Daoy (cell line): ENCODE data around the gene GOLGA8J. TPM values are rescaled to one million over a fixed set of nuclear protein-coding genes. Genes with fewer than 3 reads are reported as not detected.
"Not testable (repeated sequence)": the region's sequence is repeated elsewhere in the genome, so short reads cannot be mapped to it uniquely, and the experiment has no call there.

ENCODE experiments used
- DNase-seq: peaks from one replicate; pipeline ENCODE4 v3.0.0-alpha.2; 2015; ENCODE audit warnings: low read depth
- total RNA-seq: library from RNA; depleted of rRNA; stranded (reverse); fragments of >200 nt; shearing (Covaris generic); gene quantifications from 2 replicates; pipeline ENCODE4 v1.2.3, GENCODE V29; 2014; rRNA removed

GOLGA8J gene, protein sequence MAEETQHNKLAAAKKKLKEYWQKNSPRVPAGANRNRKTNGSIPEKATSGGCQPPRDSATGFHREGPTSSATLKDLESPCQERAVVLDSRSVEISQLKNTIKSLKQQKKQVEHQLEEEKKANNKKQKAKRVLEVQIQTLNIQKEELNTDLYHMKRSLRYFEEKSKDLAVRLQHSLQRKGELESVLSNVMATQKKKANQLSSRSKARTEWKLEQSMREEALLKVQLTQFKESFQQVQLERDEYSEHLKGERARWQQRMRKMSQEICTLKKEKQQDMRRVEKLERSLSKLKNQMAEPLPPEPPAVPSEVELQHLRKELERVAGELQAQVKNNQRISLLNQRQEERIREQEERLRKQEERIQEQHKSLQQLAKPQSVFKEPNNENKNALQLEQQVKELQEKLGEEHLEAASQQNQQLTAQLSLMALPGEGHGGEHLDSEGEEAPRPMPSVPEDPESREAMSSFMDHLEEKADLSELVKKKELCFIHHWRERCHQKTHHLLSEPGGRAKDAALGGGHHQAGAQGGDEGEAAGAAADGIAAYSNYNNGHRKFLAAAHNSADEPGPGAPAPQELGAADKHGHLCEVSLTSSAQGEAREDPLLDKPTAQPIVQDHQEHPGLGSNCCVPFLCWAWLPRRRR
- not detected in 2 replicates for total RNA-seq

DNA sequence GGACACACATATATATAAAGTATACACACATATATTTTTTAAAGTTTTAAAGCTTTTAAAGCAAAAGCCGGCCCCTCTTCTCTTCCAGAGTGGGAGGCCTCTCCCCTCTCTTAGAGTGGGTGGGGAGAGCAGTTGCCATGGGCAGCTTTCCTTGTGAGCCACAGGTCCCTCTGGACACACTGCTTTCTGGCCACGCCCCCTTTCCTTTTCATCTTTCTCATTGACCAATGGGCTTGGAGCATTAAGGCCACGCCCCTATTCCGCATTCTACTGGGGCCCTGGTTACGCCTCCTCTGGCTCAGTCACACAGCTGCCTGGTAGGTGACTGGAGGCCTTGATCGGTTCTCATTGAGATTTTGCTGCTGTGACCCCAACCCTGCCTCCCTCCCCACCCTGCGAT is at the start of gene GOLGA8J:
TSS of gene GOLGA8J (plus strand) at position 301 of the 400 bp plus-strand sequence. CDS start at position 399, 98 bp downstream.
- DNase-seq = not testable (repeated sequence)

DNA sequence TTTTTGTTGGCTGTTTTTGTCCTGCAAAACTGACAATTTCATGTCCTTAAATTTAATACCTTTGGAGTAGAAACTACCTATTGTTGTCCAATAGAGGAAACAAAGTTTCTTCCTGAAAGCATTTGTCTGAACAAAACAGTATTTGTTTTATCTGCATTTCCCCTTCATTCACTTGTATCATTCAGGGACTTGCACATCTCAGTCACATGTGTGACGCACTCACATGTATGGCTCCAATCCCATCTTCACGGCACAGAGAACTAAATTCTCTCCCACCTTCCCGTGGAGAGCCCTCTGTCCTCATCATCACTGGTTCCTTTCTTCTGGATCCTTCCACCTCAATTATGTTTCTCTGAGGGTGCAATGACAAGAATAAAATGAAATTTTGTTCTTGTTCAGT is 49.5 kb upstream of the GOLGA8J start:
- DNase-seq = no peak

DNA sequence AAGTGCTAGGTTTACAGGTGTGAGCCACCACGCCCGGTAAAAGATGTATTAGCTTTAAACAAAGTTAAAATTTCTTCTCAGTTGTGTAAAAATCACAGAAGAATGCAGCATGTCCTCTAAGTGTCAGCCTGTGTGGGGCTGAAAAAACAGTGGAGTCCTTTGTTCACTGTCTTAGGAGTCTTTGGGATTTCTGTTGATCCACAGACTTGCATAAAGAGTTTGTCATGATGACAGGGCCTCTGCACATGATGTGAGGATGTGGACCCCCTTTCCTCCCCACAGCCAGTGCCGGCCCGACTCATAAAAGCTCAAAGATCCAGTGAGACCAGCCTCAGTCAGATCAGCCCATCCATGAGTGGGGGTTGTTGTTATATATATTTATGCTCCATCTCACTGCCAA is 49.0 kb upstream of the GOLGA8J start:
- no peak for DNase-seq

DNA sequence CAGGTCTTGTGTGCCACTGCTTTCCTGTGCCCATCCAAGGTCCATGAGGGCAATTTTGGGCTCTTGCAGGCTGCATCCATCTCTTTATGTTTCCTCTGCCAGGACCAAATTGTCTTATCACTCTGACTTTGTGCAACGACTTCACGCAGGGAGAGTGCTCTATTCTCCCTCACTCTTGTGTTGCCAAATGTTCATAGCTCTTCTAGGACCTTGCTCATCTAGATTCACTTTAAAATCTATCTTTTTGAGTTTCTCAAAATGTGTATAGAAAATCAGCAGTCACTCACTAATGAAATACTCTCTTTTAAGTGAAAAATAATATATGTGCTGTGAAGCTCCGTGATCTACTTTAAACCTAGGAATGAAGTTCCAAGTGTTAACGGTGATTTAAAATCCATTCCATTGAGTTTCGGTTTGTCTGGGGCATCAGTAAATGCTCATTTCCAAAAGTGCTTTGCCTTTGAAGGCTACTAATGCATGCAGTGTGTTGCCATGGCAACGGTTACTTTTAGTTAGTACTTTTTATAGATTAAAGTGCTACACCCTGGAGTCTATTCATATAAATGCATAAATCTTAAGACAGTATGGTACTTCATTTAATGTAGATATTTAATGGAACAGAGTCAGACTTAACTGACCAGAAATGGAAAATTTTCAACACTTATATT is 46.6 kb upstream of the GOLGA8J start:
- no peak for DNase-seq

DNA sequence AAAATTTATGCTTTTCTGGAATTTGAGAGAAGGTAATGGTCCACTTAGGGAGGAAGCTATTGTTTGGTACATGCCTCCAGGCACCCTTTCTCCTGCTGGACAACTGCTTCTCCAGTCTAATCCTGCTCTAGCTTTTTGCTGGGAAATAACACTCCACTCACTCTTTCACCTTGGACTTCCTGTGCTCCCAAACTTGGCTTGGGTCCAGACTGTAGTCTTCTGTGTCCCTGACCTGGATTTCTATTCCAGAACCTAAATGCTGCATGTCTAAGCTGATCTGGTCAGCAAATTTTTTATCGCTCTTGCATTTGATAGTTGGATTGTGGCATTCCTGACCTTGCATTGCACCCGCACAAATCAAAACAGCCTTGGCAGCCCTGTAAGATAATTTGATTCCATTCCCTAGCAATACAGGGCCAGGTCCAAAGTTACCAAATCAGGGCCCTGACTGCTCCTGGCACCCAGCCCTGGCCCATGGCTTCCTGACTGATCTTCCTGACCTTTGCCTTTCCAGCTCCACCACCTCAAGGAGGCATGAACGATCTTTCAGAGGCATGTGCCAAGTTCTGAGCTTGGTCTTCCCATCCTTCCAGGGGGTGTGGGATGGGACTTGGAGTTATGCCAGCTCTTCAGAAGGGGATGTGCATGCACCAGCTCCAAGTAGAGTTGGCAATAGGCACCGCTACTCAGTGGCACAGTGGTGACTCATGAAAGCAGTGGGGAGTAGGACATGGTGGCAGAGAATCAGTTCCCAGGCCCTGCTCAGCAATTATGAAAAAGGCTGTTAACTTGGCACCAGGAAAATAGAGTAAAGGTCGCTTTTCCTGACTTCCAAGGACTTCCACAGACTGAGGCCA is 43.9 kb upstream of the GOLGA8J start:
- peak; percentile 67 for DNase-seq

DNA sequence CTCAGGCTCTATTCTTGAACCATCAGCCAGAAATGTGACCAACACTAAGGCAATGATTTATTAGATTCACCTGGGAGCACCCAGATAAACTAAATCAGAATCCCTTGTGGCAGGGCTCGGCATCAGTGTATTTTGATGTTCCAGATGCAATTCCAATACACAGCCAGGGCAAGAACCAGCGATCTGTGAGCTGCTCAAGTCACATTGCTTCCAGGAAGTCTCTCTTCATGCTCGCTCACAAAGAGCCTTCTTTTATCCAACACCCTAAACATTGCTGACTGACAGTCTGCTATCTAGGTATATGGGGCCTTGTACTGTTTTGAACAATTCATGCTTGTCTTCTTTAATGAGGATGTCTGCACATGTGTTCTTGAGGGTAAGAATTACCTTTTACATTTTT is 40.9 kb upstream of the GOLGA8J start:
- no peak for DNase-seq

DNA sequence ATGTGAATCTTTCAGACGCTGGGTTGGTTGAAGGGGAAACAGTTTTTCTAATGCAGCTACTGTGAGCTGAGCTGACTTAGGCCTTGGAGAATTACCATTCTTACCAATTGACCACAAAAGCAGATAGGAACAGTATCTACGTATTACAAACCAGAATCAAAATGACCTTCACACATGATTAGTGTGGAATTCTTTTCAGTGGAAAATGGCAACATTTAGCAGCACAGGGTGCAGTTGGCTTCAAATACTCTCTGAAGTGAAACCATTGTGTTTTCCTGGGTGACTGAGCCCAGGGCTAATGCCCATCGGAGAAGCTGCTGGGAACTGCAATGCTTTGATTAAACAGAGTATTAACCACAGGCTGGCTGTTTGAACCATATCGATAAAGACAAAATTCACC is 40.2 kb upstream of the GOLGA8J start:
- peak; percentile 6 for DNase-seq

DNA sequence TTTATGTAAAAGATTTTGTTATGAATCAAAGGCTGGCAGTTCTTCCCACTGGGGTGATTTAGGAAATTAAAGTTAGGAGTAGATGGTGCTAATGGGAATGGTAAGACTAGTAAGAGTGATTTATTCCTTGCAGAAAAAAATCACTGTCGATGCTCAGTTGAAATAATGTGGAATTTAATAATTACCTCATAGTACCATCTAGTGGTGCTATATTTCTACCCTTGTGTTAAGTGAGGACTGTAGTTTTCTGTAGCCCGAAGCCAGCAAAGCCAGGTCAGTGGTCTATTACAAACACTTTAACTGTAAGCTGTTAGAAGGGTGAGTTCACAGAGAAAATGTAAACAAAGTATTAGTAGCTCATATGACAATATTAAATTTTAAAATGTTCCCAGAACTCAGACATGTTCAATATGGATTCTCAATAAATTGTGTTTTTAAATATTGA is 39.5 kb upstream of the GOLGA8J start:
- peak; percentile 19 for DNase-seq

DNA sequence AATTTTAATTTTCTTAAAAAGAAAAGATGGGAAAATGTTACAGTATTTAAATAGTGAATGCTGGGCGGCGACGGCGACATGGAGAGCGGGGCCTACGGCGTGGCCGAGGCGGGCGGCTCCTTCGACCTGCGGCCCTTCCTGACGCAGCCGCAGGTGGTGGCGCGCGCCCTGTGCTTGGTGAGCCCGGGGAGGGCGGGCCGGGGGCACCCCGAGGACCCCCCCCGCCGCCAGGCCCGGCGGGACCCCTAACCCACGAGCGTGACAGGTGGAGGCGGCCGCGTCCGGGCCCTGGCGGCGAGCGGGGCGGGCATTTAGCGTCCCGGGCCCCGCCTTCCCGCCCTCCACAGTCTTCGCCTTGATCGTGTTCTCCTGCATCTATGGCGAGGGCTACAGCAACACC is 38.4 kb upstream of the GOLGA8J start:
- DNase-seq = no peak

DNA sequence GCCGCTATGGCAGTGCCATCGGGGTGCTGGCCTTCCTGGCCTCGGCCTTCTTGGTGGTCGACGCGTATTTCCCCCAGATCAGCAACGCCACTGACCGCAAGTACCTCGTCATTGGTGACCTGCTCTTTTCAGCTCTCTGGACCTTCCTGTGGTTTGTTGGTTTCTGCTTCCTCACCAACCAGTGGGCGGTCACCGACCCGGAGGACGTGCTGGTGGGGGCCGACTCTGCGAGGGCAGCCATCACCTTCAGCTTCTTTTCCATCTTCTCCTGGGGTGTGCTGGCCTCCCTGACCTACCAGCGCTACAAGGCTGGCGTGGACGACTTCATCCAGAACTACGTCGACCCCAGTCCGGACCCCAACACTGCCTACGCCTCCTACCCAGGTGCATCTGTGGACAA is 37.9 kb upstream of the GOLGA8J start:
- not testable (repeated sequence) for DNase-seq

DNA sequence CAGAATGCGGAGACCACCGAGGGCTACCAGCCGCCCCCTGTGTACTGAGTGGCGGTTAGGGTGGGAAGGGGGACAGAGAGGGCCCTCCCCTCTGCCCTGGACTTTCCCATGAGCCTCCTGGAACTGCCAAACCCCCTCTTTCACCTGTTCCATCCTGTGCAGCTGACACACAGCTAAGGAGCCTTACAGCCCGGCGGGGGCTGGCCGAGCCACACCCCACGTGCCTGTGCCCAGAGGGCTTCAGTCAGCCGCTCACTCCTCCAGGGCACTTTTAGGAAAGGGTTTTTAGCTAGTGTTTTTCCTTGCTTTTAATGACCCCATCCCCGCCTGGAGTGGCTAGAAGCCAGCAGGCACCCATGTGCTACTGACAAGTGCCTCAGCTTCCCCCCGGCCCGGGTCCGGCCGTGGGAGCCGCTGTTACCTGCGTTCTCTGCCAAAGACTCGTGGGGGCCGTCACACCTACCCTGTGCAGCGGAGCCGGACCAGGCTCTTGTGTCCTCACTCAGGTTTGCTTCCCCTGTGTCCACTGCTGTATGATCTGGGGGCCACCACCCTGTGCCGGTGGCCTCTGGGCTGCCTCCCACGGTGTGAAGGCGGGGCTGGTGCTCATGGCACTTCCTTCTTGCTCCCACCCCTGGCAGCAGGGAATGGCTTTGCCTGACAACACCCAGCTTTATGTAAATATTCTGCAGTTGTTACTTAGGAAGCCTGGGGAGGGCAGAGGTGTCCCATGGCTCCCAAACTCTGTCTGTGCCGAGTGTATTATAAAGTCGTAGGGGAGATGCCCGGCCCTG is 37.3 kb upstream of the GOLGA8J start:
- peak; percentile 8 for DNase-seq

DNA sequence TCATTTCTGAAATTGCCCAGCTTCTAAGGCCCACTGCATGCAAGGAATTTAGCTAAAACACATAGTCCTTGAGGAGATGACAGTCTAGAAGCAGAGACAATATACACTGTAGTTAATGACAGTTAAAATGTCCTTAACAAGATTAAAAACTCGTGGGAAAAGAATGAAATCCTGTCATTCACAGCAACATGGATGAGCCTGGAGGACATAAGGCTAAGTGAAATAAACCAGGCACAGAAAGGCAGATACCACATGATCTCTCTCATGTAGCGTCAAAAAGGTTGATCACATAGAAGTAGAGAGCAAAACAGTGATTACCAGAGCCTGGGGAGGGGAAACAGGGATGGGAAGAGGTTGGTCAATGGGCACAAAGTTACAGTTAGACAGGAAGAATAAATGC is 36.3 kb upstream of the GOLGA8J start:
- DNase-seq = no peak

DNA sequence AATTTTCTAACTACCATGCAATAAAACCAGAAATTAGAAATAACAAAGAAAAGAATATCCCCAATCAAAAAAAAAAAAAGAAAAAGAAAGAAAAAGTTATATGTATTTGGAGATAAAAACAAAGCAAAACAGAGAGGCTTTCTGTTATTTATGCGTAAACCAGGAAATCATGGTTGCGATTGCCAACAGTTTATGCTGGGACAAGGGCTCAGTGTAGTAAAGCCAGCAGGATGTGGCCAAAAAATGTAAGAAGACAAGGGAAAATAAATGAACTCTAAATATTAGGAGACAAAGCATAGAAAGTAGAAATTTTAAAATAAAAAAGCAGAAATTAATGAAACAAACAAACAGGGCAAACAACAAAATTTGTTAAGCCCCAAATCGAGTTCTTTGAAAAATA is 27.2 kb upstream of the GOLGA8J start:
- no peak for DNase-seq

DNA sequence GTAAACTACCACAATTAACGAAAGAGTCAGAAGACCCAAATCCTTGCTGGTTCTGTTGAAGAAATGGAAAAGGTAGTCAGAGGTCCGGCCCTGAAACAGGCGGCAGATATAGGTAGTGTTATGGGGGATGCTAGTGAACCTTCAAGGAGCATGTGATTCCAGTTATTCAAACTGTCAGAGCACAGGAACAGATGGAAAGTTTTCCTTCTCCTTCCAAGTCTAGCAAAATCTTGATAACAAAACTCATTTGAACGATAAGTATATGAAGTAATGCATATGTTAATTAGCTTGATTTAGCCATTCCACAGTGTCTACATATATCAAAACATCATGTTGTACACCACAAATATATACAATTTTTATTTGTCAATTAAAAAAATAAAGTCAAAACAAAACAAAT is 26.6 kb upstream of the GOLGA8J start:
- DNase-seq = no peak

DNA sequence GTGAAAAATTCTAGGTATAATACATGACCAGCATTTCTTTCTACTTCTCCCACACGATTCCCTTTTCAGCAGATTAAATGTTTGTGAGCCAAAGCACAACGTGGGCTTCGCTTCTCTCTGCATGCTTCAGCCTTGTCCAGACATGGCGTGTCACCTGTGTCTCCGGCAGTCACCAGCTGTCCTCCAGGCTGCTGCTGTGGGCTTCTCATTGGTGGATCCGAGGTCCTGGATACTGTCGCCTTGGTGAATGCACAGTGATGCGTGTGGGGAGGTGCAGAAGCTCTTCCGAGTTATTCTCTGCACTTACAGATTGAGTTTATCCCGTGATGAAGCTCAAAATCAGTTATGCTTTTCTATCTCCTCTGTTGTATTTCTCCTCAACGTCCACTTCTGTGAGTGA is 23.0 kb upstream of the GOLGA8J start:
- no peak for DNase-seq

DNA sequence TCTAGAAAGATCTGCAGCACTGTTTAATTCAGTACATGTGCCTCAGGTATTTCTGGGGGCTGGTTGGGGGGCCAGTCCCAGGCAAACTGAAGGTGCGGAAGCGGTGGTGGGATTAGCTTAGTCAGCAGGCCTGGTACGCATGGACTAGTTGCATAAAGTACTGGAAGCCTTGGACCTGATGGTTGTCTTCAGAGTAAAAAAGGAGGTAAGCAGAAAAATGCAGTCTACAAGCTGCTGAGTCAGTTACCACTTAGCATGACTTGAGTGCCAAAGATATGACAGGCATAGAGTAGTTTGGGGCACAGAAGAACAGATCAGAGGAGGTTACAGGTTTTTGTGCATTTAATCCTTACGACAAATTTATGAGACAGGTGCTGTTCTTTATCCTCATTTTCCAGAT is 19.9 kb upstream of the GOLGA8J start:
- DNase-seq = peak; percentile 32

DNA sequence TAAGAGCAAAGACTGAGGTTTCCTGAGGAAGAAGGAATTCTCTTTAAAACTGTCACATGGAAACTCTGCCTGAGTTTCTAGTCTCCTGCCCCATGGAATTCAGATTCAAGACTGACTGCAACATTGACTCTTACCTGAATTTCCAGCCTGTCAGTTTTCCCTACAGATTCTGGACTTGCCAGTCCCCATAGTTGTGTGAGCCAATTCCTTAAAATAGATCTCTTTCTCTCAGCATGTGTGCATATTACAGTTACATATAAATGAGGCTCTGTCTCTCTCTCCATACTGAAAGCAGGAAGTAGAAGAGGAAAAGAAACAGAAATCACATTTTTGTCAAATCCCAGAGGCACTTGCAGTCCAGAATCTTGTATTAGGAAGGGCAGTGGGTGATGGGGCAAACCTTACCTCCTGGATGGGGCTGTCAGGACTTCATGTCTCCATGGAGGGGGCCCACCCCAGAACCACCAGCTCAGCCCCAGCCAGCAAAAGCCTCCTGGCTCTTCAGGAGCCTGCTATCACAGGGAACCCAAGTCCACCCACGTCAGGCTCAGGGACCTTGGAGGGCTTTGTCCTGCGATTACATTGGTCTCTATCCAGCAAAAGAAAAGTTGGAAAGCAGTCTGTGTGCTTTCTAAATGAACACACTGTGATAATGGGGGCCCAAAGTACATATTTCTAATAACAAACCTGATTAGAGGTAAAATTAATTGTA is 18.8 kb upstream of the GOLGA8J start:
- no peak for DNase-seq

DNA sequence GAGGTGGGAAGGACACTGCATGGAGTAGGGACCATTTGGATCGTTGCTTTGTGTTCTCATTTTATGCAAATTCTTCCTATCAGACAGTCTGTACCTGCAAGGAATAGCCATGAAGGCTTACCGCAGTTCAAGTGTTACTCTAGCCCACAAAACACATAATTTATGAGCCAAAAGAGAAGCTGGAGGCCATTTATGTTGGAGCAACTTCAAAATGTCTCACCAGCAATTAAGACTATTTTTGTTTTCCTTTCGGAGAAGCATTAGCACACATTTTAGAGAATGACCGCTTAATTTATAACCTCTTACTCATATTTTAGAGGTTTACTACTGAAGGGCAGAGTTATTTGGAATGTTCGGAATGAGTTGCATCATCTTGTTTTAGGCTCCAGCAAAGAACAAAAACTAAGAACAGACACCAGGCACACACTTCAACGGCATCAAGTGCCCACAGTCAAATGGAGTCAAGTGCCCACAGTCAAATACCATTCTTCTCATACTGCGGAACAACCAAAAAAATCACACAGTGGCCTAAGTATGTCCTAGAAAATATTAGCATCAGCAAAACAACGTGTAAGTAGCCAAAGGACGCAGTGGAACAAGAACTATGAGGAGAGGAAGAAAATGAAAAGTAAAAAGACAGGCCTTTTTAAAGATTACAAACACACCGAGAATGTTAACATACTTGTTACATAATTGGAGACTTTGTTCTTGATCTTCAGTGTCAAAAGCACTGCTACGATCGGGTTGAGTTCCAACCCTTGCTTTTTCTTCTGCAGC is 17.5 kb upstream of the GOLGA8J start:
- DNase-seq = peak; percentile 85

DNA sequence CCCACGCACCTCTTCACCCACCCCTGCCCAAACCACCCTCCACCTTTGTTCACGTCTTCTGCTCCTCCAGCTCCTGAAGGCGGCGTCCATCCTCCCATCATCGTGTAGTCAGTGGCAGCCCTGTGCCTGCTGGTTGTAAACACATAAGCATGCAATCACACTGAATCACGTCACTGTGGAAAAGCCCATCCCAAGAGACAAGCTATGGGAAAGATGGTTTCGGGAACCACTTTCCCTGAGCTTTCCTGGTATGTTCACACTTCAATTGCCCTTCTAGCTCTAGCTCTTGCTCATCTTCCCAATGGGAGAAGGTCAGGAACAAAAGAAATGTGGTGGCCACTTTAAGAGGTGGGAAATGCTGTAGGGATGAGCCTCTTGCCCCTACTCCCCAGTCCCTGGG is 14.4 kb upstream of the GOLGA8J start:
- no peak for DNase-seq

DNA sequence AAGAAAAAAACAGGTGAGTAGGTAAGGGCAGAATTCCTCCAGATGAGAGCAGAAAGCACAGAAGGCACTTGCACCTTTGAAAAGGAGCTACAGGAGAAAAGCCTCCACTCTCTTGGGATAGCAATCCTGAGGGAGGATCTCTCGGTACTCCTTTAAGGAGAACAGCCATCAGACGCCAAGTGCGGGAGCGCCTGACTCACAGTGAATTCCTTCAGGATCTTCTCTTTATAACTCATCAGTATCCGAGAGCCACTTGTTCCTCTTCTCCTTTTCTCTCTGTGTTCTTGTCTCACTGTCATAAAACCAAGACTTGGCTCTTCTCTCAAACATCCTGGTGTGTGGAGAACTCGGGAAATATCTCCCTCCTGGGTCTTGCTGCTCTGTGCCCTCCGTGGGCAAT is 10.1 kb upstream of the GOLGA8J start:
- DNase-seq = no peak
